HG02938 (cell line): Measurements from ENCODE around the gene SHISAL1.
"Not testable (repeated sequence)": the region's sequence is repeated elsewhere in the genome, so short reads cannot be mapped to it uniquely, and the experiment has no call there.

Source experiments
- ATAC-seq: cut with Tn5 transposase; IDR thresholded peaks from one replicate; pipeline ENCODE4 v1.9.1; 2021; ENCODE audit warnings: mild to moderate bottlenecking, moderate library complexity; ENCODE audit not compliant: unreplicated experiment

SHISAL1 gene

DNA sequence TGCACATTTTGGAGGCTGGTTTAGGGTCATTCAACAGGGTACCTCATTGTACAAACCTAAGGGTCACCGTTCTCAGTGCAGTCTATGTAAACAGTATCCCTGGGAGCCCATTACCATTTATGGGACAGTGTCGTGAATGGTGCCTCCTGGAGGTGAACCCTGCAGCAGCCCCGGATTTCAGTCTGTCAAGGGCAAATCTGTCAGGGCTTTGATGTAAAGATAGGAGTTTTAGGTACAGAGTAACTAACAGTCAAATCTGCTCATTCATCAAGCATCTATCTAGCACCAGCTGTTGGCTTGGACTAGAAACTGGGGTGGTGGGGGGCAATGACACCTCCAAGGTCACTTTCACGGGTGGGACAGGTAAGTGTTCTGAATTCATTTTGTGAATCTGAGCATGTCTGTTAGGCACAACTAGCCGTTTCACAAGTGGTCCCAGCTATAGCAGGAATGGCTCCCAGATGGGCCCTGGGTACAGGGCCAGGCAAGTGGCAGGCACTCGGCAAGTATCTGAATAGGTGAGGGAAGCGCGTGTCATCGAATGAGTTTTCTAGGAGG, 68.4 kb downstream of the SHISAL1 start:
- no peak for ATAC-seq

DNA sequence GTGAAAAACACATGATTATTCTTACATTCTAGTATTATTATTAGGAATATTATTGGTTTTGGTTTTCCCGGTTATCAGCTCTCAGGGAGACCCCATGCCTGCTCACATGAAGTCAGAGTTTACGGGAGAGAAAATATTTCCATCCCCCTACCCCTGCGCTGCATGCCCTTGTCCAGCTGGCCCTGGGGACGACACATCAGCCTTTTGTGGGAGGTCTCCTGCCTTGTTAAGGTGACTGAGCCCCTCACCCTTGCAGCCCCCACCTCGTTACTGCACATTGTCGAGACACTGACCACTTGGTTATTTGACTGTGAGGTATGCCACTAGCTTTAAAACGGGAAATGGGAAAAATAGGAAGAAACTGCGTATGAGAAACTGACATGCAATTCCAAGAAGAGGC, 69.0 kb downstream of the SHISAL1 start:
- ATAC-seq, result no peak

DNA sequence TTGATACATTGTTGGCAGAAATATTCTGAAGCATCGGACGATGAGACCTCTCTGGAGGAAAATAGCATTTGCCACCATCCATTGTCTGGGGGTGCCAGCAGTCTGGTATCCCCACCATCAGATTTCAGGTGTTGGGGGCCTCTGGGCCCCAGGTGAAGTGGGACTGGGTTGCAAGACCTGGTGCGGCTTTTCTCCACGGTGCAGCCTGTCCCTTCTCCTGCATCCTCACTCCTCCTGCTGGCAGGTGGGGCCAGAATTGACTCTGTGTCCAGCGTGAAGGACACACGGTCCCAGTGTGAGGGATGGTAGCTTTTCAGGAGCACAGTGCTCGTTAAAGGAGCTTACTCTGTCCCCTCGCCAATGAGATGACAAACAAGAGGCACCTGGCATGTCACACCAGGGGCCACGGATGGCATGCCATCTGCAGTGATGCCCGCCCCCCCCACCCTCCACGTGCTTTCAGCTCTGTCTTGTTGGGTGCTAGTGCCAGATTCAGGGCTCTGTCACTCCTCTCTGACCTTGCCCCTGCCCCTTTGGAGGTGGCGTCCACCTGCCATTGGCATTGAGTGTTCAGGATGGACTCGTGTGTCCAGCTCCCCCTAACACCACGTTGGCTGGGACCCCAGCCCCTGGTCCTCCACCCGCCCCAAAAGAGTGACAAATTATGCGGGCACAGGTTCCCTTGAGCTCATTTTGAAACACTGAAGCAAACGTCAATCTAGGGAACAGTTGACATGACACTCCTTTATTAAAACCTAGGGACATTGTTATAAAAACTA, 69.6 kb downstream of the SHISAL1 start:
- no peak for ATAC-seq

DNA sequence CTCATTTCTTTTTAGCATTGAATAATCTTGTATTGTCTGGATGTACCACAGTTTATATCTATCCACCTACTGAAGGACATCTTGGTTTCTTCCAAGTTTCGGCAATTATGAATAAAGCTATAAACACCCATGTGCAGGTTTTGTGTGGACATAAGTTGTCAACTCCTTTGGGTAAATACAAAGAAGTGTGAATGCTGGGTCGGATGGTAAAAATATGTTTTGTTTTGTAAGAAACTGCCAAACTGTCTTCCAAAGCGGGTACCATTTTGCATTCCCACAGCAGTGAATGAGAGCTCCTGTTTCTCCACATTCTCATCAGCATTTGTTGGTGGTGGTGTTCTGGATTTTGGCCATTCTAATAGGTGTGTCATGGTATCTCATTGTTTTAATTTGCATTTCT, 71.6 kb downstream of the SHISAL1 start:
- not testable (repeated sequence) for ATAC-seq

DNA sequence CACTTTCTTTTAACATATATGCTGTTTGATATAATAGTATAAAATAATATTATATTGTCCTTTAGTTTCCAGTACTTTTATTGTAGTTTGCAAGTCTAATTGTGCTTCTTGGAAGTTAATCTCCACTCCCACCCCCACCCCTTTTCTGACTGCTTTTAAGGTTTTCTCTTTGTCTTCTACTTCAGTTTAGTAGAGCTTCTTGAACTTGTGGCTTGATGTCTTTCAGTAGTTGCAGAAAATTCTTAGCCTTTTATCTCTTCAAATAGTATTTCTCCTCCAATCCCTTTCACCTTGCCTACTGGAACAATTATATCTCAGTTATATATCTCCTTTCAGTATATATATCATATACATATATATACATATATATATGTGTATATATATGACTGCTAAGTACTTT, 75.5 kb downstream of the SHISAL1 start:
- no peak for ATAC-seq

DNA sequence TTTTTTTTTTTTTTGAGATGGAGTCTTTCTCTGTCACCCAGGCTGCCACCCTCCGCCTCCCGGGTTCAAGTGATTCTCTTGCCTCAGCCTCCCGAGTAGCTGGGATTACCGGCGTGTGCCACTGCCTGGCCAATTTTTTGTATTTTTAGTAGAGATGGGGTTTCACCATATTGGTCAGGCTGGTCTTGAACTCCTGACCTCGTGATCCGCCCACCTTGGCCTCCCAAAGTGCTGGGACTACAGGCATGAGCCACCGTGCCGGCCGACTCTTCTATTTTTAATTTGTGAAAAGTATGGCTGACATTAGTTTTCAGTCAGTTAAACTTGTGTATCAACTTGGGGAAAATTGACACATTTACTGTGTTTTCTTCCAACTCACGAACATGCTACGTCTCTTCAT, 78.4 kb downstream of the SHISAL1 start:
- ATAC-seq, result not testable (repeated sequence)

DNA sequence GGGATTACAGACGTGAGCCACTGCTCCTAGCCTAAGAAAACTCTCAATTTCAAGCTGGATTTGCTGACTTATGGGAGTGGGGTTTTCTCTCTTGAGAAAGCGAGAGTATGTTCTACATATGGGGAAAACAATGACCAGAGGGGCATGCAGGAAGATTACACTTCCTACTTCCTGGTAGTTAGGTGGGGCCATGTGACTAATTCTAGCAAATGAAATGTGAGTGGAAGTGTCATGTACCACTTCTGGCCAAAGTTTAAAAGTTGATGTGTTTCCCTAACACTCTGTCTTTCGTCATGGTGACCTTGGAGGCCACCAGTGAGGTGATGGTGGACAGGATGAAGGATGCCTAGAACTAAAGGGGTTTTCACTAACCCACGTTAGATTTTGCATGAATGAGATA, 81.5 kb downstream of the SHISAL1 start:
- ATAC-seq, result no peak

DNA sequence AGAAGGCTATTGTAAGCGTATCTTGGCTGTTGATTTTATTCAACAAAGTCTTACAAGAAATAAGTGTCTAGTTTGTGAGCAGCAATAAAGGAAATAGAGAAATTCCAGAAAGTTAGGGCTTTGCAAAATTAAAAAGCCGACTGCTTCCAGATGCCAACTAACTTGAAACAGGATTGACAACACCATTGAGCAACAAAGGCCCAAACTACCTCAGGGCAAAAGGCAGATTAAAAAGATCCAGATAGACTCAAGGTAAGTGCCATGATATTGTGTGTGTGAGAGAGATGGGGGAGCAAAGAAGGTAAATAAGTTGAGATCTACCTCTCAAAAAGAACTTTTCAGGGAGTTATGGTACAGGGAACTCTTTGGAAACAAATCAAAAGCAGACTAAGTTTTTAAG, 82.9 kb downstream of the SHISAL1 start:
- ATAC-seq, result no peak

DNA sequence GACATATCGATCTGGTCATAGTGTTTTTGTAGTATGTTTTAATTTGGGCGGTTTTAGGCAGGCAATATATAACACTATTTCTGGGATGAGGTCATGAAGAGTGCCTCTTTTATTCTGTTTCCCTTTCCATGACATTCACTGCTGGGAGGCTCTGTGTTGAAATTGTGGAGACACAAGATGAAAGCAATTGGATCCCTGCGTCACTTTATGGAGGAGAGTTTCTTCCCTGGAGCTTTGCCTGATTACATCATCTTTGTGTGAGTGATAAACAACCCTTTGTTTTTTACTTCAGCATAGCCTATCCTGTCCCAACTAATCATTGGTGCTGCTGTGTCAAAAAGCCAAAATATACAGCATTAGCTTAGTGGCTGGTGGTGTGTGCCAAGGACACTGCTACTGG, 83.4 kb downstream of the SHISAL1 start:
- no peak for ATAC-seq

DNA sequence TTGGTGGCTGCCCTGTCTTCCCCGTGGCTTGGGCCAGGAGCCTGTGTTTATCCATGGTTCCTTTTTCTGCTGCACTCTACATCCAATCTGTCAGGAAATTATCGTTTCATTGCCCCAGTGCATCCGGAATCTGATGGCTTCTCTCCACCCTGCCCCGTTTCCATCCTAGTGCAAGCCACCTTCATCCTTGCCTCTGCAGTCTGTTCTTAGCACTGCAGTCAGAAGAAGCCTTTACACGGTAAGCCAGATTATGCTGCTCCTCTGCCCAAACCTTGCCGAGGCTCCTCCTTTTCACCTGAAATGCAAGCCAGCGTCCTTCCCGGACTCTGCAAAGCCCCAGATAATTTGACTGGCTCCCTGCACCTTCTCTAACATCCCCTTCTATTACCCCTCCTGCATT, 86.9 kb downstream of the SHISAL1 start:
- ATAC-seq, result no peak

DNA sequence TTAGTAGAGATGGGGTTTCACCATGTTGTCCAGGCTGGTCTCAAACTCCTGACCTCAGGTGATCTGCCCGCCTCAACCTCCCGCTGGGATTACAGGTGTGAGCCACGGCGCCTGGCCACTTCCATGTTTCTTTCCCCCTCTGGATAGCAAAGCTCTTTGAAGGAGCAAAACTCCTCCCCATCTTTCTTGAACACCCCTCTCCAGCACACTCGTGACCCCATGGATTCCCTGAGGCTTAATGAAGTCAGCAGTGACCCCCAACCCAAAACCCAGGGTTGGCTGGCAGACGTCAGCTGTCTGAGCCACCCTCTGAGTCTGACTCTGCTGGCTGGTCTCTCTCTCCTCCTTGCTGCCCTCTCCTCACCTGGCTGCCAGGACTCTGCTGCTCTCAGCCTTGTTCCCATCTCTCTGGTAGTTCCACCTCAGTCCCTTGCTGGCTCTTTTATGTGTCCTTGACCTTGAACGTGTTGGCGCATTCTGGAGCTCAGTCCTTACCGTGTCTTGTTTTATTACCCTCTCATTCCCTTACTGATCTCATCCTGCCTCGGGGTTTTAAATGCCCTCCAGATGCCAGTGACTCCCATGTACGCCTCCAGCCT, 87.6 kb downstream of the SHISAL1 start:
- no peak for ATAC-seq

DNA sequence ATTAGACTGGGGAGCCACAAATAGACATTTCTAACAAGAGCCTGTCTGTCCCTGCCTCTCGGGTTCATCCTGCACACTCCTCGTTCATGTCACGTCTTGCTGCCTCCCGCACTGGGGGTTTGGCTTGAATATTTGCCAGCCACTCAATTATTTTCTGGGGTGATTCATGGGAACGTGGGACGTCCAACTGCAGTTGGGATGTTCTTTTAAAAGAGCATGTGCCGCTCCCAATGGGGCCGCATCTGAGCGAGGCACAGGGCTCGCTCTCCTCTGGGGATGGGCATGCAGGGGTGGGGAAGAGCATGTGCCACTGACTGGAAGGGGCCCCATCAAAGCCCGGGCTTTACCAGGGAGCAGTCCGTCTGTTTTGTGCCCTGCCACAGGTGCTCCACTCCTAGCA, 88.6 kb downstream of the SHISAL1 start:
- no peak for ATAC-seq

DNA sequence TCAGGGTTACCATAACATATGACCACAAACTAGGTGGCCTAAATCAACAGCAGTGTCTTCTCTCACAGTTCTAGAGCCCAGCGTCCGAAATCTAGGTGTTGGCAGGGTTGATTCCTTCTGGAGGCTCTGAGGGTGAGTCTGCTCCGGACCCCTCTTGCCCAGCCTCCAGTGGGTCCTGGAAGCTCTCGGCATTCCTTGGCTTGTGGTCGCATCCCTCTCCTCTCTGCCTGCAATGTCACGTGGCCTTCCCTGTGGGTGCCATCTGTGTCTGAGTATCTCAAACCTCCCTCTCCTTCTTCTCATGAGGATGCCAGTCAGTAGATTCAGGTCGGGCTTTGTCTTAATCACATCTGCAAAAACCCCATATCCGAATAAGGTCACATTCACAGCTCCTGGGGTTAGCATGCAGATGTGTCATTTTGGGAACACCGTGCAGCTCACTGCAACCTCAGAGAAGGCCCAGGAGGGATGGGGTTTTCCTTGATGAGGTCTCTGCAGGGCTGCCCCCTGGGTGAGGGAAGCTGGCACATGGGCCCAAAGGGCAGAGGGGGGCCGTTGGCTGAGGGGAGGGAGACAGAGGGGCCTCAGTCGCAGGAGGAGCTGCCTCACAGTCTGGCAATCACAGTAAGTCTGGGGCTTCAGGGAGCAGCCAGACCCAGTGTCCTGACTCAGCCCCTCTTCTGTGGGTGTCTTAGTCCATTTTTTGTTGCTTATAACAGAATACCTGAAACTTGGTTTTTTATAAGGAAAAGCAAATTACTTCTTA, 90.9 kb downstream of the SHISAL1 start:
- no peak for ATAC-seq

DNA sequence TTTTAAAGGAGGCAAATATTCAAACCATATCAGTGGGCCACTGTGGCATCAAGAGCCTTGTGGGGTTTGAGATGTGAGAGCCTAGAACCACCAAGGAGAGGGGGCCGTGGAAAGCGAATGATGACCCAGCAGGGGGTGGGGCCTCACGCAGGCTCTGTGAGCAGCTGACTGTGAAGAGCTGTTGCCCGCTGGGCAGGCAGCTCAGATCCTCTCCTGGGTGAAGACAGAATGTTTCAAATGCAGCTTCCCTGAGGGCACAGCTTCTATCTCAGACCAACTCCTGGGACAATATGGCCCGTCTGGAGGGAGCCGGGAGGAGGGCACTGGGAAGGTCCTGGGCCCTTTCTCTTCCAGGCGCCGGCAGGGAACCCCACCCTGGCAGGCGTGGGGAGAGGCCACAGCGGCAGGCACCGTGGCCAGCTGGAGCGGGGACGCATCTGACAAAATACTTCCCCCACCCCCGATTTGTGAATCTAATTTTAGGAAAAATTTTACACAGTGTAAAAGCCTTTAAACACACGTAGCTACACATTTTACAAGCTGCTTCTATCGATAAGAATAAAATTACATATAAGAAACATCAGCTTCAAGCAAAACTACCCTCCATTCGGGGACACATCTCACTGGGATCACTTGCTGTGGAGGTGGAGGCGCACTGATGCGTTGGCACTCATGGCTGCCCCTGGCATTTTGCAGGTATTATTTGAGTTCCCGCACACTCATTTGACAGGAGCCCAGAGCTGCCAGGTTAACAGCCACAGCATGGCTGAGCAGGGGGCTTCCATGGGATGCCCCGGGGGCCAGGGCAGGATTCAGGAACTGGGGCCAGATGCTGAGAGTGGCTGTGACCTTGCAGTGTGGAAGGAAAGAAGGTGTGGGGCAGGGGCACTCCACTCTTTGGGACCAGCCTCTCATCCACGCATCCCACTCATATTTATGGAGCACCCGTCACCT, 91.7 kb downstream of the SHISAL1 start:
- no peak for ATAC-seq

DNA sequence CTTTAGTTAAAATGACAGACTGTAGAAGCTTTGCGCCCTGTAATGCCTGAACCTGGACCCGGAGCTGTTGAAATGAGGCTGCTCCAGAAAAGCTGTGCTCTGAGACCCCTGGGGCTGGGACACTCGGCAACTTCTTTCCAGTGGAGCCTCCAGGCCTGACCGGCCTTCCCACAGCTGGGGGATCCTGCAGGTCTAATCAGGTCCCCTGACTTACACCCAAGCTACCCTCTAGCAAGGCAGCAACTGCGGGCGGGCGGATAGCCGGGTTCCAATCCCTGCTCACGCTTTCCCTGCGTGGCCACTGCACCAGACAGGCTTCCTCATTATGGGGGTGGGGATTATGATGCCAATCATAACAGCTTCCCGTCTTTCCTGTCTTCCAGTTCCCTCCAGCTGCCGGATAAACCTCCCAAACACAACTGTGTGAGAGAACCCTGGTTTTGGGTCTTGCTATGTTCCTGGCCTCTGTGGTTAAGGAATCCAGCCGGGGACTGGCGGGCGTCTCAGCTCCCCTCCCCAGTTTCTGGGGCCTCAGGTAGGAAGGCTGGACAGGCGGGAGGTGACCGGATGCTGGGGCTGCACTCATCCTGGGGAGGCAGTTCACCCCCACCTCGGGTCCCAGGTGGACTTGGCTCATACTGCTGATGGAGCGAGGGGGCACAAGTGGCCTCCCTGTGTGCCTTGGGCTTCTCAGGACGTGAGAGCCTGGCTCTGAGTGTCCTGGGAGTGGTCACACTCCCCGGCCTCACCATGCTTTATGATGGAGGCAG, 93.5 kb downstream of the SHISAL1 start:
- no peak for ATAC-seq

DNA sequence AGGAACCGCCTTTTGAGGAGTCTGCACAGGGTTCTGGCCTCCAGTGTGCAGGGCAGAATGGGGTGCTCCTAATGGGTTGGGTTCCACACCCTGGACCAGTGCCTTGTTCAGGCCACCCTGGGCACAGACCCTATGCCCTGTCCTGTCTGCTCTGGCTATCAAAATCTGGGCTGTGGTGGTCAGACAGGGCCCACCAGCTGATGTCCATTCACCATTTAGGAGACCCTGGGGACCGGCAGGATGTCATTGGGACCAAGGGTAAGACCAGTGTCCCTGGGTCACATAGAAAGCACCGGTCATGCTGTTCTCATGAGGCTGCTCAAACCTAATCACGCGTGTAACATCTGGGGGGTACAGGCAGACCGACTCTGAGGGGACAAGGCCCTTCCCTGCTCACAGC, 94.7 kb downstream of the SHISAL1 start:
- no peak for ATAC-seq

DNA sequence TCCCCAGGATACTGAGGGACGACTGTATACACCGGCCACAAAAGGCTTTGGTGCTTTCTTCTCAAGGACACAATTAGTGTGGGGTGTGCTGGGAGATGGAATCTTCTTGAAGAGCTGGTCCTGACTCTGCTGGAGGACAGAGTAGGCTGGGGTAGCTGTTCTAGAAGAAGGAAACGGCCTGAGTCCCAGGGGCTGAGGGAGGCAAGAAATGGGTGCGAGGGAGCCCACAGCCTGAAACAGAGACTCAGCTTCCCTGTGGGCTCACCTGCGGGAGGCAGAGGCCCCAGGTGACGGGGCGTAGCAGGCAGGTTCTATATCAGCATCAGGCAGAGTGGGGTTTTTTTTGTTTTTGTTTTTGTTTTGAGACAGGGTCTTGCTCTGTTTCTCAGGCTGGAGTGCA, 95.4 kb downstream of the SHISAL1 start:
- ATAC-seq, result no peak

DNA sequence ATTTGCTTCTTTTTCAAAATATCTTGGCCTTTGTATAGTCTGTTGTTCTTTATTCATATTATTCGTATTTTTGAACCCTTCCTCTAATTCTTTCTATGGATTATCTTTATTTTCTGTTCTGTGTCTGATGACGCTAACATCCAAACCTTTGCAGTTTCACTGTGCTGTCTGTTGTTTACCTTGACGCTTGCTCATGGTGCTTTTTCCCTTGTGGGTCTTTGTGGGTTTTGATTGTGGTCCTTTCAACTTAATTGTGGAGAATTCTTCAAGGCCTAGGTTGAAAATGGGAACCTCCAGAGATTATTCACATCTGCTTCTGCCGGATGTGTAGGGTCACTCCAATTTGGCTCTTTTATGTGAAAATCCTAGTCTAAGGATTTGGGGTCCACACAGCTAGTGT, 97.5 kb downstream of the SHISAL1 start:
- ATAC-seq, result no peak

DNA sequence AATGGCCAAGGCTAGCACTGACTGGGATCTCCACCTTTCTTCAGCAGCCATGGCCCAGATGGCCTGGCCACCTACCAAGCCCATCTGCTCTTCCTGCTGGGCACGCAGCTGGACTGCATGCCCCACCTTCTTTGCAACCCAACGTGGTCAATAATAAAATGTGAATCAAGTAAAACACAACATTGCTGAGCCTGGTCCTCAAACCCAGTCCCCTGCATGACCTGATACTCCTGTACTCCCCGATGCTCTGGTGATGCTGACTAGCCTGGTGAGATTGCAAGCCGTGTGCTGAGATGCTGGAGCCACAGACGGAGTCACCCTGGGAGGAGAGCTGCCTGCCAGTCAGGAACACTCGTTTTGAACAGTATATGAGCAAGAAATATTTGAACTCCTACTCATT, 98.0 kb downstream of the SHISAL1 start:
- ATAC-seq, result no peak

DNA sequence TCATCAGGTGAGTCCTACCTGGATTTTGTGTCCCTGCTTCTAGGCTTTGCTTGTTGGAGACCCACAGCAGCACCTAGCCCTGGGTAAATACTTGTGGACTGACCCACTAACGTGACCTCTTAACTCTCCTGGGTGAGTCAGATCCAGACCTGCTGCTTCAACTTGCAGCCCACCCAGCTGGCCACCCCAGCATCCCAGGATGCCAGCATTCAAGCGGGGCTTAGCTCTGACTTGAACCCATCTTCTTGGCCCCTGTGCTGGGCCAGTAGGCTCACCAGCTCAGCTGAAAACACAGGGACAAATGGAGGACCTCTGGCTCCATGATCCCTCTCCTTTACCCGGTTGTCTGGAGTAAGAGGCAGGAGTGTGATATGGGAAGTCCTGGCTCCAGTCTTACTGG, 98.6 kb downstream of the SHISAL1 start:
- no peak for ATAC-seq
